Erythroblast (primary cell): Measurements from ENCODE around the gene POGK.

Experiments used
- GATA1 ChIP-seq: IDR thresholded peaks from 2 replicates; pipeline ENCODE4 v1.6.1; 2011; ENCODE audit warnings: low read depth, mild to moderate bottlenecking, control low read depth, low read length, moderate library complexity
- POLR2A ChIP-seq: IDR thresholded peaks from 2 replicates; pipeline ENCODE4 v1.6.1; 2011; ENCODE audit warnings: mild to moderate bottlenecking, low read length

DNA sequence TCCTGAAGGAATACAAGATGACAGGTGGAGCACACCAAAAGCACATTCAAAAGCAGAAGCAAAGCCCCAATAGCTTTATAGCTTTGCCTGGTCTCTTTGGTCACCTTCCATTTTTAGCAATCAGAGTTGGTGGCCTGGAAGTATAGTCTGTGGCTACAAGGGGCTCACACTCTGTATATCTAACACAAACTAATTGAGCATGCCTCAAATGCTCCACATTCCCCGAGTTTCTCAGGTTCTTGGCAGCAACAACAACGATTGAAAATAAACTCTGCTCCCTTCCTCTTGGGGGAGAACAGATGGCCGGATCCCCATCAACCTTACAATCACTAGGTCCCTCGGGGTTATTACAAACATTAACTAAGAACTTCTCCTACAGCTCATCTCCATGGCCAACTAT is 61.7 kb downstream of the POGK start:
- TF ChIP-seq POLR2A, result no peak
- TF ChIP-seq GATA1, result no peak
